Cardiac septum (tissue), 1 donor: ENCODE measurements around the gene DCAF8. TPM values are rescaled to one million over a fixed set of nuclear protein-coding genes. Genes with fewer than 3 reads are reported as not detected.

Experiments used
- DNase-seq: peaks from one replicate; pipeline ENCODE4 v3.0.0-alpha.2; 2020; ENCODE audit warnings: low spot score
- intact Hi-C: fragments of 100-400 bp; cut with DNase I; formaldehyde crosslinking; loops from one replicate; pipeline ENCODE4 v1.14.0; 2022
- total RNA-seq: library from RNA; stranded (reverse); fragmentation: NEBNext Ultra II Directional; extraction: Animal tissue kit (Norgen Biotek cat#: 25700); gene quantifications from one replicate; pipeline ENCODE4 v1.2.1, GENCODE V29; 2021
- donor health status: DM: no; HTN: no; CAD: no.

The DCAF8 gene
- total RNA-seq, 1 donor from 2014 or later = 123 TPM

- DNase-seq = no peak
- intact Hi-C loops = loop anchor here (5.0 kb wide), 1 partner anchor 106 kb away; no protein-coding TSS in a partner anchor
Measured at GRCh38 chr1:160207771-160208556, 54.4 kb downstream of the DCAF8 start.

GRCh38 chr1:160207118-160207650, 55.2 kb downstream of the DCAF8 start:
- no peak for DNase-seq
- intact Hi-C loops = loop anchor here (5.0 kb wide), 1 partner anchor 105 kb away; no protein-coding TSS in a partner anchor

GRCh38 chr1:160206421-160207117, 55.8 kb downstream of the DCAF8 start:
- intact Hi-C loops = loop anchor here (5.0 kb wide), 1 partner anchor 104 kb away; no protein-coding TSS in a partner anchor
- no peak for DNase-seq

GRCh38 chr1:160206036-160206389, 56.3 kb downstream of the DCAF8 start:
- intact Hi-C loops = loop anchor here (5.0 kb wide), 1 partner anchor 104 kb away; no protein-coding TSS in a partner anchor
- no peak for DNase-seq

DNA sequence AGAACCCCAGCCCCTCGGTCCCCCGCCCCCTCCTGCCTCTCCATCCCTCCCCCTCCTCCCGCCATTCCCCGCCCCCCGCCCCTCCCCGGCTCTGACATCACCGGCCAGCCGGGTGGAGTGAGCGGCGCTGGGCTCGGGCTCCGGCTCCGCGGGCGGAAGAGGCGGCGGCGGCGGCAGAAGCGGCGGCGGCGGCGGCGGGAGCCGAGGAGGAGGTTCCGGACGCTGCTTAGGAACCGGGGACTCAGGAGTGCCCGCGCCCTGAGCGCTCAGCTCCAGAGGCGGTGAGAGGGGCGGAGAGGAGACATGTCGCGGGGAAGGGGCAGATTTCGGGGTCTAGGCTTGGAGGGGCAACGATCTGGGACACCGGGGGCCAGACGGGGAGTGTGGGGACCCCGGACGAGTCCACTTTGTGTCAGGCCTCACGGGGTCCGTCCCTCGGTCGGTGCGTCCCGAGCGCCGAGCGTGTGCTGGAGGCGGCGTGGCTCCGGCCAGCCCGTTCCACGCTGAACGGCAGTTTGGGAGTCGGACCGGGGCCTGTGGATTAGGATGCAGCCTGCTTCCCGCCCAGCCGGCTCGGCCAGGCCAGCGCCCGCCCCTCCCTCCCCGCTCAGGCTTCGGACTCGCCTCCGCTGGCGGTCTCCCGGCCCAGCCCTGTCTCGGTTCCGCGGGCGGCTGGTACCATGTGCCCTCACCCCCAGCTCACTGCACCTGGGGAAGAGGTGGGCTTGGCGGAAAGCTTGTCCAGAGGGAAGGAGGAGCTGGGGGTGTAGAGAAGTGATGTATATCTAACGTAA, 56.9 kb downstream of the DCAF8 start, which contains the start of gene PEA15:
PEA15 (plus strand) TSS at position 143 of the 794 bp plus-strand sequence. CDS start 6,161 bp downstream, outside the sequence.
- DNase-seq = peak; percentile 84
- intact Hi-C loops = loop anchor here (5.0 kb wide), 1 partner anchor 103 kb away; no protein-coding TSS in a partner anchor

- DNase-seq = no peak
- intact Hi-C loops = loop anchor here (5.0 kb wide), 1 partner anchor 102 kb away; no protein-coding TSS in a partner anchor
Measured at GRCh38 chr1:160204526-160205241, 57.7 kb downstream of the DCAF8 start.

- no peak for DNase-seq
- intact Hi-C loops = no loop called here
Measured at GRCh38 chr1:160200786-160201185, 61.6 kb downstream of the DCAF8 start.

GRCh38 chr1:160197231-160197630, 65.1 kb downstream of the DCAF8 start:
- peak; percentile 71 for DNase-seq
- intact Hi-C loops = no loop called here

DNA sequence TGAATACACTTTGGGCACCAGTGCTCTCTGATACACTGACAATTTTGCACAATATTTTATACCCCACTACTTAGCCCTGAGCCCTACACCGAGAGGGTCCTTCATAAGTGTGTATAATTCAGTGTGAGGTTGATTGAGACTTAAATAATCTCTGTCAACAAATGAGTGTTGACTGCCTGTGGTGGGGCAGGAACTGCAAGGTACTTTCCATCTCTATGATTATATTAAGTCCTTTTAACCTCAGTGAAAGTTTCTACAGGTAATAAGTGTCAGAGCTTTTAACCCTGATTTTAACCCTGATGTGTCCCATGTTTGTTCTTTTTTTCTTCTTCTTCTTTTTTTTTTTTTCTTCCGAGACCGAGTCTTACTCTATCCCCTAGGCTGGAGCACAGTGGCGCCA, 66.2 kb downstream of the DCAF8 start:
- intact Hi-C loops = no loop called here
- no peak for DNase-seq

- no peak for DNase-seq
- intact Hi-C loops = no loop called here
Measured at GRCh38 chr1:160194737-160195059, 67.7 kb downstream of the DCAF8 start.

DNA sequence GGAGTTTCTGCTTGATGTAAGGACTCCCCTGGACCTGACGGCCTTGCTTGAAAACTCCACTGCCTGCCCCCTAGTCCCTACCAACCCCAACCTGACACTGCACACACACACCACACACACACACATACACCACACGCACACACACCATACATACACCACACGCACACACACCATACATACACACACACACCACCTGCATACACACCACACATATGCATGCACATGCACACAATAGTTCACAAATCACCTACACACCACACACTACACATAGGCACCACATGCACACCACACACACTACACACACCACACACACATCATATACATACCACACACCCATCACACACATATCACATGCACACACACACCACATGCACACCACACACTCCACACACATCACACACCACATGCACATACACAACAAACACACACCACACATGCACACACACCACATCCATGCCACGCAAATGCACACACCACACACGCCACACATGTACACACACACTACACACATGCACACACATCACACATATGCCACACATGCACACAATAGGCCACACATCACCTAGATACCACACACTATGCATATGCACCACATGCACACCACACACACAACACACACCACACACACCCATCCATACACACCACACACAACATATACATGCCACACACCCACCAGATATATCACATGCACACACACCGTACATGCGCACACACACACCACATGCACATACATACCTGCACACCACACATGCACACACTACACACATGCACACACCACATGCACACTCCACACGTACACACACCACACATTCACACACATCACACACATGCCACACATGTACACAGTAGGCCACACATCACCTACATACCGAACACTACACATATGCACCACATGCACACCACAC, 68.3 kb downstream of the DCAF8 start:
- intact Hi-C loops = loop anchor here (1.0 to 2.0 kb wide), 3 partner anchors 25 to 97 kb away; no protein-coding TSS in a partner anchor
- no peak for DNase-seq

- peak; percentile 89 for DNase-seq
- intact Hi-C loops = loop anchor here (1.0 to 2.0 kb wide), 3 partner anchors 26 to 98 kb away; no protein-coding TSS in a partner anchor
Measured at GRCh38 chr1:160193091-160193819, 69.1 kb downstream of the DCAF8 start.

DNA sequence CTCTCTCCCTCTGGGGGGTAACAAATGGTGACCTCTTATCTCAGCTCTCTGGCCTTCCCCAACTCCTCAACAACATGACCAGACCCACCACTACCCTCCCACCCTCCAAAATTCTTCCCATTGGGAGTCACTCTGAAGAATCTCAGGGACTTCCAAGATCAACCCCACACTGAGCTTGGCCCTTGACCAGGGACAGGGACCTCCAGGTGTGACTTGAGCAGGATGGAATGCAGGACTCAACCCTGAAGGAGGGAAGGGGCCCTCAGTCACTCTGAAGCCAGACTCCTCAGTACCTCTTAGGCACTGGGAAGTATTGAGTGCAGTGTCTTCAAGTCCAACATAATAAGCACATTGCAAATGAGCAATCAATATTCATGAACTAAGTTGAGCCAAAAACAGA, 70.1 kb downstream of the DCAF8 start:
- intact Hi-C loops = loop anchor here (1.0 to 2.0 kb wide), 3 partner anchors 61 to 99 kb away; no protein-coding TSS in a partner anchor
- no peak for DNase-seq

DNA sequence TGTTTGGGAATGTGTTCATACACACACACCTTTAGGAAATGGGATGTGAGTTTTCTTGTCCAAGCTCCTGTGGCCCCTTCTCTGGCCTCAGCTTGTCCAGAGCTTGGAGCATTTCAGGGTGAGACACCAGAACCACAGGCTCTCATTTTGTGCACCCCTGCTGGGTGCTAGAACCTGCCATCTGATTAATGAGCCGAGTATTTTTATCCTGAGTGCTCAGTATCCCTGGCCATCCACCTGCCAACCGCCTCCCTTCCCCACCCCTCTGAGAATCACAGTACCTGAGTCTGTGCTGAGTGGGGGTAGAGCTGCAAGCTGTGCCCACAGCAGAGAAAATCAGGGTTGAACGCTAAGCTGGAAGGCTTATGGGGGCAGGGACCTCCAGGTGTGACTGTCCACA, 70.6 kb downstream of the DCAF8 start:
- intact Hi-C loops = loop anchor here (1.0 to 2.0 kb wide), 3 partner anchors 61 to 99 kb away; no protein-coding TSS in a partner anchor
- no peak for DNase-seq

GRCh38 chr1:160189649-160190625, 72.4 kb downstream of the DCAF8 start, which contains the start of gene CASQ1:
Gene CASQ1, plus strand, starts transcription at chr1:160190575. Its CDS starts 177 bp downstream, at chr1:160190752.
- no peak for DNase-seq

DNA sequence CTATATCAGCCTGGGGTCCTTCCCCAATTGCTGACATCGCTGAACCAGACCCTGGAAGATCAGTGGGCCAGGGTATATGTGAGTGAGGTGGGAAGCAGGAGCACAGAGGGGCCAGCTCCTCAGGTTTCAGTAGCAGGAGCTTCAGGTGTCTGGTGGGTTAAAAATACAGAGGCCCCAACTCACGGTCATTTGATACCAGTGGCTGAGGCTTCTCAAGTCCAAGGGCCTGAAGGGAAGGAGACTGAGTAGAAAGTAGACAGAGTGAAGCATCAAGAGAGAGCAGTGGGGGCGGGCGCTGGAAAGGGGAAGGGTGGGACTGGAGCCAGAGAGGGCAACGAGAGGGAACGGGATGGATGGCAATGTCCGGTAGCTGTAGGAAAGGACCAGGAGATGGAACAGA, 74.0 kb downstream of the DCAF8 start:
- DNase-seq = no peak
- intact Hi-C loops = no loop called here

More at GRCh38 chr1:160189649-160190625, 72.4 kb downstream of the DCAF8 start, which contains the start of gene CASQ1:
- intact Hi-C loops = no loop called here
